HG02798 (cell line): ENCODE results near the gene FAM83F.

Experiments
- ATAC-seq: cut with Tn5 transposase; IDR thresholded peaks from one replicate; pipeline ENCODE4 v1.9.1; 2021; ENCODE audit warnings: mild to moderate bottlenecking; ENCODE audit not compliant: unreplicated experiment, poor library complexity

FAM83F gene

DNA sequence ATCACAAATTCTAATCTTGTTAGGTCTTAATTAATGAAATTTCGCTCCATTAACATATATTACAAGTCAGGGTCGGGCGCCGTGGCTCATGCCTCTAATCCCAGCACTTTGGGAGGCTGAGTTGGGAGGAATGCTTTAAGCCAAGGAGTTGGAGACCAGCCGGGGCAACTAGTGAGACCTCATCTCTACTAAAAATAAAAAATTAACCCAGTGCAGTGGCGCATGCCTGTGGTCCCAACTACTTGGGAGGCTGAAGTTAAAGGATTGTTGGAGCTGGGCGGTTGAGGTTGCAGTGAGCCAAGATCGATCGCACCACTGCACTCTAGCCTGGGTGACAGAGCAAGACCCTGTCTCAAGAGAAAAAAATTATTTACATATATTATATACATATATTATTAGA lies 32.7 kb upstream of the FAM83F start:
- ATAC-seq: no peak

GRCh38 chr22:39965748-39966147 lies 29.0 kb upstream of the FAM83F start:
- no peak for ATAC-seq

DNA sequence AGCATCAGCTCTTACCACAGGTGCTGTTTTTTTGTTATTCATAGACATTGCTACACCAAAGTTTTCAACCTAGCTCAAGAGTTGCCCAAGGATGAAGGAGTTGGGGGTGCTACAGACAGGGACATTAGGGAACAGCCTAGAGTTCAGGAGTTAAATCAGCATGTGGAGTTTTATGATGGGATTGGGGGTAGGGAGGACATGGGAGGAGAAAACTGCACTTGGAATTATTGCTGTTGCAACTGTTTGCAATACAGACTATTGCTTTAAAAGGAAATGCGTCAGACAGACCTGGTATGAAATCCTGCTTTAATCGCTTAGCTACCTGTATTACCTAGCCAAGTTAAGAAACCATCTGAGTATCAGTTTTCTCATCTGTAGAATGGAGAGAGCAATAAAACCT lies 28.3 kb upstream of the FAM83F start:
- no peak for ATAC-seq

- ATAC-seq: no peak
Observed at GRCh38 chr22:39967103-39967829, 27.5 kb upstream of the FAM83F start.

GRCh38 chr22:39967996-39968972 lies 26.5 kb upstream of the FAM83F start:
- no peak for ATAC-seq

- ATAC-seq: no peak
Observed at GRCh38 chr22:39970742-39971141, 24.0 kb upstream of the FAM83F start.

GRCh38 chr22:39972641-39973040 lies 22.1 kb upstream of the FAM83F start:
- ATAC-seq: no peak

DNA sequence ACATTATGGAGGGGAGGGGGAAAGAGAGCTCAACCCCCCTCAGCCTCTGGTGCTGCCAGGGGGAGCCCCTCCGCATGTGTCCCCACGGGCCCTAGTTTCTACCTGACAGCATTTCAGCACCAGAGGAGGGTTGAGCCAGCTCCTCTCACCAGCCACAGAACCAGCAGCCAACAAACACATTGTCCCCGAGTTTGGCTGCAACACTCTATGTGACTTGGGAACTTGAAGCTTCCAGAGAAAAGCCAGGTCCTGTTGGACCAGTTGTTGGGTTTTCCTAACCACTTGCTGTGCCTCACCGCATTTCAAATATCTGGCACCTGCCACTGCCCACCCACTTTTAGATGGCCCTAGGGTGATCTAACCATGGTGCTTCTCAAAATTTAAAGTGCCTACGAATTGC lies 21.1 kb upstream of the FAM83F start:
- ATAC-seq: no peak

DNA sequence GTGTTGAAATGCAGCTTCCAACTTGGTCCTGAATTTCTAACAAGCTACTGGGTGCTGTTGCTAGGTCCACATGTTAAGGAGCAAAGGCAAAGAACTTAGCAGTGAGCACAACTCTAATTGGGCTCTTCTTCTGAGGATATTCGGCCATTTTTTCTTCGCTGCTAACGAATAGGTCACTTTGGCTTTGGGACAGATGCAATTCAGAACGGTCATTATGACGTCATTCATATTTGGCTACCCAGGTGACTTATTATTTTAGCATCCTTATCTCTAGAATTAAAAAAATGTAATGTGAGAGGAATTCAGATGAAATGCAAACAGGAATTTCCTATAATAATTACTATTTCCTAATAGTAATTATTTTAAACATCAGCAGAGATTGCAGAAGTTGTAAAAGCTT lies 20.7 kb upstream of the FAM83F start:
- ATAC-seq: no peak

- no peak for ATAC-seq
Observed at GRCh38 chr22:39979048-39979447, 15.7 kb upstream of the FAM83F start.

DNA sequence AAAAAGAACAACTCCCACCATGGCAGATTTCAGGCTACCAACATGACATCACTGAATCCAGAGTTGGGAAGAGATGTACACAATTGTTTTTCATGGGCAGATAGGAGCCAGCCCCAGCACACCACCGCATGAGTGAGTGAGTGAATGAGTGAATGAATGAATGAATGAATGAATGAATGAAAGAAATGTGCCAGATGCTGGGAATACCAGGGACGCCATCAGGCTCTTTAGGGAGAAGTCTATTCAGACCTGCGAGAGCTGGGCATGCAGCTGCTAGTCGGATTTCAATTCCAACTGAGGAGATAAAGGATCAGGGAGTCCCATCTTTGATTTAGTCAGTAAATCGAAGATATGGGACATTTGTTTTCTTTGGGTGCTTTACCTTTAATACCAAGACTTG lies 15.3 kb upstream of the FAM83F start:
- ATAC-seq: no peak

GRCh38 chr22:39980596-39980995 lies 14.2 kb upstream of the FAM83F start:
- ATAC-seq: no peak

- ATAC-seq: no peak
Observed at GRCh38 chr22:39983346-39983745, 11.4 kb upstream of the FAM83F start.

DNA sequence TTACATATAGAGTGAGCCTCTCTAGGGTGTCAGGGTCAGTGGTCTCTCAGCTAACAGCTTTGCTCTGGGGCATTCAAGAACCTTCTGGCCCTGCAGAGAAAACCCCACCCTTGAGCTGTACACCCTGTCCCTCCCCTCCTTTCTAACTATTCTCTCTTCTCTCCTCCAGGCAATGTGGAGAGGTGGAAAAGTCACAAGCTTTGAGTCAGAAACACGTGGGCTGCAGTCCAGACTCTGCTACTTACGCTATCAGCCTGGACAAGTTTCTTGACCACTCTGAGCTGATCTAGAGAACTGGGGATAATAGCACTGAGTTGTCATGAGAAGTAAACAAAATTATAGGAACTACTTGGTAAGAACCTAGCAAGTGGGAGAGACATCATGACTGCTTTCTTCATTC lies 10.7 kb upstream of the FAM83F start:
- no peak for ATAC-seq

- ATAC-seq: no peak
Observed at GRCh38 chr22:39984746-39985145, 10.0 kb upstream of the FAM83F start.

DNA sequence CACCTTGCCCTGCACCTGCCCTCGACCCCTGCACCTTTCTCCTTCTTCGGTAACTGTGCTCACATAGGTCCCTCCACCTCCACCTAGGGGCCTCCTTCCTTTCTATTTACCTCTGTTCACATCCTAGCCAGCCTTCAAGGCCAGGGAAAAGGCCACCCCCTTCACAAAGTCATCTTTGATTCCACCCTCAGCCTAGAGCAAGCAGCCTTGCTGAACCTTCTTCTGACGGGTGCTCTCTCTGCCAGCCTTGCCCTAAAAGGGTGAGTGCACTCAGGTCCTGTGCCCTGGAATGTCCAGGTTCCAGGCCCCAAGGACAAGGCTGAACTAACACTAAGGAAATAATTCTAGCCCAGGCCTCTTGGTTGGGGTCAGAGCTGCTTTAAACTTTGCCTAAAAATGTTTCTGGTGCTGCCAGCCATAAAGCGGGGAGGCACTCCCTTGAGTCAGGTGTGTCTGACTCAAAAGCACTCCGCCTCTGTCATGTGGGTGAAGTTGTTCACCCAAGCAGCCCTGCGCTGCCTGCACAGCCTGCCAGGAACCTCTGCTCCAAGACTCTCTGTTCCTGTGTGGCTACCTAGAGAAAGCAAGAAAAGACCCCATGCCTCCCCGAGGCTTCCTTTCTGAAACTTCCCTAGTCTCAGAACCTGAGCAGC lies 9.2 kb upstream of the FAM83F start:
- ATAC-seq: no peak

GRCh38 chr22:39988386-39989114 lies 6.2 kb upstream of the FAM83F start:
- no peak for ATAC-seq

DNA sequence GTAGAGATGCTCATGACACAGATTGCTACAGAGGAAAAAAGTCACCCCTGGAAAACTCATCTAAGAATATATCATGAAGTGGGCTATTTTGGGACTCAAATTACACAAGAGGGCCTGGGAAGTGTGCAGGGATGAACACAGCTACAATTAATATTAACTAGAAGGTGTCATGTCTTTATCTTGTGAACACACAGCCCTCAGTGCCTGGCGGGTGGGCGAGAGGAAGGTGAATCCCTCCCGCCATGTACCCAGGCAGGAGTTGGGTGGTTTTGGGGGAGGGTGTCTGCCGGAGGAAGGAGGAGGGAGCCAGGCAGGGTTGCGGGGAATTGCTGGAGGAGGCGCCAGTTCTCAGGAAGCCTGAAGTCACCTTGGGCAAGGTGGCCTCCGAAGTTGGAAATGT lies 5.1 kb upstream of the FAM83F start:
- ATAC-seq: no peak

DNA sequence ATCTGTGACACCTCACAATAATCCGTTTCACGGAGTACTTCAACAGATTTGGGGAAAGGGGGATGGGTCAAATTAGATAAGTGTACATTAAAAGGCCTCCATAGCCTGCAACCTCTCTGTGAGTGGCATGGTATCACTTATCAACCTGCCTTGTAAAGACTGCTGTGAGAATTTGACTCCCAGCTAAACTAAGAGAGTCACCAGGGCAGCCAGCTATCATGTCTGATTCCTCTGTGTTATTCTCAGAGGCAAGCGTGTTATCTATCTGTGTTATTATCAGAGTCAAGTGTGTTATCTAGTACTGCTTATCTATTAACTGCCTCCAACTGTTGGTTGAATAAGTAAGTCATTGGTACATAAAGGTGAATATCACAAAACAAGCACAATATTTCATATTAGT lies 4.1 kb upstream of the FAM83F start:
- ATAC-seq: no peak

DNA sequence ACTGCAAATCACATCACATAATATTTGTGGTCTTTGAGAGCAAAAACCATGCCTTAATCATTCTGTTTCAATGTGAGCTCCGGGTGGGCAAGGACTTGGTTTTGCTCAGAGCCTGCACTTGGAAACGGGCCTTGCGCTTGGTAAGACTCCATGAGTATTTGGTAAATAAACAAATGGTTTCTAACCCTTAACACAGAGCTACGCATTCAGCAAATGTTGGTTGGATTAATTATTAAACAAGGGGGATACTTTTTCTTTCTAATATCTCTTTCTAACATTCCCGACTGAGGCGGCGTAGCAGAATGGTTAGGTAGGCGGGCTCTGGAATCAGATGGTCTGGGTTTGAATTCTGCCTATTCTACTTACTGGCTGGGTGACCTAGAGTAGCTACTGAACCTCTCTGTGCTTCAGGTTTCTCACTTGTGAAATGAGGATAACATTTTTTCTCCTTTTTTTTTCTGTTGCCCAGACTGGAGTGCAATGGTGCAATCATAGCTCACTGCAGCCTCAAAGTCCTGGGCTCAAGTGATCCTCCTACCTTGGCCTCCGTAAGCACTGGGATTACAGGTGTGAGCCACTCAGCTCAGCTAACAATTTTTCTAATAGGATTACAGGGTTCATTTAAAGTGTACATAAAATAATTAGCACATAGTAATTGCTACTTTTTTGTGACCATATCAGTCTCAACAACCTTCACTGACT lies 3.4 kb upstream of the FAM83F start:
- ATAC-seq: no peak
